ENCODE measurements around the gene CTNS.
A peak's percentile ranks its signal among the peaks of the same experiment; 100 is the strongest.

Gene CTNS

DNA sequence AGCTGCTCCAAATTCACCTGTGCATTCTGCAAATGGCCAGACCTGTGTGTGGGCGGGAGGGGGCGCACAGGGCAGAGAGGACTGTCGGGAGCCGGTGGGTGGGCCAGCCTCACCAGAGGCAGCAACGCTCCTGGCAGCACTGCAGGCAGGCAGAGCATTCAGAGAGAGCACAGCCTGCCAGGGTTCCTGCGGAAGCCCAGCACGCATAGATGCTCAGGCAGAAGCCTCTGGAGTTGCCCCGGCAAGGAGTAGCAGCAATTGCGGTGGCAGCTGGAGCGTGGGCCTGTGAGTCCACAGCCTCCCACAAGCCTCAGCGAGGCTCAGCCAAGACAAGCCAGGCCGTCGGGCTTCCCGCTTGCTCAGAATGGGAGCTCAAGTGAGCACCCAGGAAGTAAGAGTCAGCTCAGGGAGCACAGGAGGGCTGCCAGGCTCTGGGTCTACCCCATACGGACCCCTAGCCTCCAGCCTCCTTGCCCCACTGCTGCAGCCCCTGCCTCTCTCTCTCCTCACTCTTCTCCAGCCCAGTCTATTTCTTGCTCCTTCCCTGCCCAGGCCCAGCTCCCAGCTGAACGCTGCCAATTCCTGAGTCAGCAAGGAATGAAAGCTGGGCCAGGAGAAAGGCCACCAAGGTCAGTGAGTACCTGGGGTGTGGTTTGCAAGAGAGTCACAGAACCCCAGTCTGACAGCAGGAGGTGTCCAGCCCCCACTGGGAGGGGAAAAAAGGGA is 41.7 kb downstream of the CTNS start:
- peak in 8 of 42 donors; percentile 38 to 68 (median 54) for DNase-seq
- intact Hi-C loops (cut with DNase I), result no loop called here

DNA sequence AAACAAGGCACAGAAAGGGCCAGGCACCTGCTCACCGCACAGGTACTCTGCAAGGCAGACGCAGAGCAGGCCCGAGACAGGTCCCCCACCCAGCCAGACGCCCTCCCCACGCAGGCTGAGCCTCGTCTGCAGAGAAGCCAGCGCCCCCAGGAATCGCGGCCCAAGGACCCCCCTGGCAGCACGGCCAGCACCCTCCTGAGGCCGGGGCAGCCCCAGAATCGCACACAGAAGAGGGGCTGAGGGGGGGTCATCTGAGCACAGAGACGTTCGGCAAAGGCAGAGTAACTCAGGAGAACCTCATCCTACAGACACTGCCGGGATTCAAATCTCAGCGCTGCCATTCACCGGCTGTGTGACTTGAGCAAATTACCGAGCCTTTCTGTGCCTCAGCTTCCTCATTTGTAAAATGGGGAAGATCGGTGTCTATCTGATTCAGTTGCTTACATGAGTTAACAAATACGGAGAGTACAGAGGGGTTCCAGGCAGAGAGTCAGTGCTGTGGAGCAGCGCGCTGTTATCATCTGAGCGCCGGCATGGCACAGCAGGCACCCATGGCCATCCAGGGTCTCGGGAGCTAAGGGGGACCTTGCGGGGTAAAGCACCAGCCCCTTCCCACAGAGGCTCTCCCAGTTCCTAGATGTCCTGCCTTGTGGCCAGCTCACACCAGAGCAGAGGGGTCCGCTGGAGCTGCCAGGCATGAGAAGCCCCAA is 42.4 kb downstream of the CTNS start:
- intact Hi-C loops (cut with DNase I), result no loop called here
- no peak for DNase-seq

DNA sequence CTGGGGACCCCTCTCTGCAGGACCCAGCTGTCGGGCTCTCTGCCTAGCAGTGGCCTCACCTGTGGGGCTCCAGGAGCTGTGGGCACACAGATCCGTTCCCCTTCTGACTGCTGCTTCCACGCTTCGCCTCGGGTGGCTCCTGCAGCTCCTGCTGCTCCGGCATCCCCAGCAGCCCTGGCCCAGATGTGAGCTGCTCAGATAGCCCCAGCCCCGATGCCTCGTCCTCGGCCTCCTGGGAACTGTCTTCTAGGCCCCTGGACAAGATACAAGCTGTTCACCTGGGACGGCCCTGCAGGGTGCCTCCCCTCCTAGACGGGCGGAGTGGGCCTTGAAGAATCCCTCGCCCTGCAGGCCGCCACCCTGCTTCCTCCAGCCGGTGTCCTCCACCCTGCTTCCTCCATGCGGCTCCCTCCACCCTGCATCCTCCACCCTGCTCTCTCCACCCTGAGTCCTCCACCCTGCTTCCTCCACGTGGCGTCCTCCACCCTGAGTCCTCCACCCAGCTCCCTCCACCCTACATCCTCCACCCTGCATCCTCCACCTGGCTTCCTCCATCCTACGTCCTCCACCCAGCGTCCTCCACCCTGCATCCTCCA is 43.1 kb downstream of the CTNS start:
- intact Hi-C loops (cut with DNase I), result no loop called here
- no peak for DNase-seq

DNA sequence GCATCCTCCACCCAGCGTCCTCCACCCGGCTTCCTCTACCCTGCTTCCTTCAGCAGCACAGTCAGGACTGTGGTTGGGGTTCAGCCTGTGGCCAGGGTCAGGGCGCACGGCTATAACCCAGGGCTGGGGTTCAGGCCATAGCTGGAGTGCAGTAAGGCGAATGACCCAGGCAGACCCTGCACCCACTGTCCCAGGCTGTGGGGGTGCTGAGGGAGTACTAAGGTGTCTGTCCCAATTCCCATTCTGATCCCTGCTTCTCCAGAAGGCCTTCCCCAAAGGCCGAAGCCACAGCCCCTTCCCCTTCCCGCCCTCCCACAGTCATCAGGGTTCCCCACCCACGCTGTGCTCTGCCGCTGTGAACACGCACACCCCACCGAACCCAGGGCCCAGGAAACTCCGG is 44.5 kb downstream of the CTNS start:
- peak in 1 of 42 donors; percentile 18 for DNase-seq
- intact Hi-C loops (cut with DNase I), result no loop called here

DNA sequence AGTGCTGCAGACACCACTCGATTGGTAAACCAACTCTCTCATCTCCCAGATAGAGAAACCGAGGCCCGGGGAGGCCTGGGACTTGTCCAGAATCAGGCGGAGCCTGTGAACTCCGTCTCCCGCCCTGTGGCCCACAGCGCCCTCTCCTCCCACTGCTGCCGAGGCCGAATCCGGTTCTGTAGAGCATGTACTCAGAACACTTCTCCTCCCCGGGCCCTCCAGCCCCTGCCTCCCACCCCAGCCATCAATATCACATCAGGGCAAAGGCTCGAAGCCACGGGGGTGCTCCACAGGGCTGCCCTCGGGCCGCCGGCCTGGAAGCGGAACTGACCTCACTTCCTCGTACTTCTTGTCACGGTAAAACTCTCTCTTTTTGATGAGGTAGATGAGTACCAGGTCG is 45.0 kb downstream of the CTNS start:
- intact Hi-C loops (cut with DNase I), result no loop called here
- DNase-seq, result no peak

DNA sequence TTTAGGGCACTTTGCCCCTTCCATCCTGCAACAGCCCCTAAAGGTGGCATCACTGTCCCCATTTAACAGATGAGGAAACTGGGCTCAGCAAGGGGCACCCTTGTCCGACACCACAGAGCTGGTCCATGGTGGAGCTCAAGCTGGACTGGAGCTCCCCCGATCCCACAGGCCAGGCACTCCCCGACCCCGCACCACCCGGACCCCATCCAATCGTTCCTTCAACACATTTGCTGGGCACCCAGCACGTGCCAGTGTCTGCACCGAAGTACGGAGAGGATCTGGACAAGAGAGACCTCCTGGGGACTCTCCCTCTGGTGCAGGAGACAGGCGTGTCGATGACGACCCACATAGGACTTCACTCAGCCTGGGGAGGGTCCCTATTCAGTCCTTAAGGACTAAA is 45.5 kb downstream of the CTNS start:
- no peak for DNase-seq
- intact Hi-C loops (cut with DNase I), result no loop called here

DNA sequence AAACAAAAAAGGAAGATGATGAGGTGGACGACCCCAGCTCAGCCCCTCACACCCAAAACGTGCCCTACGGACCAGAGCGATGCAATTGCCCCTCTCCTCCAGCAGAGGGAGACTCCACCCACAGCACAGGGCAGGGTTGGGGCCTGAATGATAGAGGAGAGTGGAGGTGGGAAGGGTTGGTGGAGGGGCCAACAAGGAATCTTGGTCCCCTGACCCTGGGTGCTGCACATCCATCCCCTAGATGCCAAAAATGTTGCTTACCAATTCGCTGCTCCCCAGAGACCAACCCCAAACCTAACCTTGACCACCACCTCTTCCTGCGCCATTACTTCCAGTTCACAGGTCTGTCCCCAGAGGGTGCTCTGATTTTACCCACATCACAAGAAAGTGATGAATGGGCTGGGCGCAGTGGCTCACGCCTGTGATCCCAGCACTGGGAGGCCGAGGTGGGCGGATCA is 46.5 kb downstream of the CTNS start:
- intact Hi-C loops (cut with DNase I), result no loop called here

DNA sequence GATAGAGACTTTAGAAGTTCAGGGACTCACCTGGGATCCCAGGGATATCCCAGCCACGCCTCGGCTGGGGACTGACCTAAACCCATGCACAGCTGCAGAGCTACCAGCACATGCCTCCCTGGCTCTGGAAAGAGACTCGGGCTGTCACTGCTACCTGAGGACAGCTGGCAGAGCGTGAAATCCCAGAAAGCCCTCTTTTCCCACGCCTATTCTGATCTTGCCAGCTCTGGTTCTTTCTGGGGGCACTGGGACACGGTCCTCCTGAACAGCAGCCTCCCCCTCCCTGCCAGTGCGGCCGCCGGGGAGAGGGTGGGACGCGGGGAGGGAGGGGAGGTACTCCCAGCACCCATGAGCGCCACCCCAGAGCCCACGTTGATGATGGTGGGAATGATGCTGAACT is 48.6 kb downstream of the CTNS start:
- no peak for DNase-seq
- intact Hi-C loops (cut with DNase I), result no loop called here

More for the DNA sequence above, 46.5 kb downstream of the CTNS start:
- peak in 10 of 42 donors; percentile 32 to 72 (median 45) for DNase-seq

DNA sequence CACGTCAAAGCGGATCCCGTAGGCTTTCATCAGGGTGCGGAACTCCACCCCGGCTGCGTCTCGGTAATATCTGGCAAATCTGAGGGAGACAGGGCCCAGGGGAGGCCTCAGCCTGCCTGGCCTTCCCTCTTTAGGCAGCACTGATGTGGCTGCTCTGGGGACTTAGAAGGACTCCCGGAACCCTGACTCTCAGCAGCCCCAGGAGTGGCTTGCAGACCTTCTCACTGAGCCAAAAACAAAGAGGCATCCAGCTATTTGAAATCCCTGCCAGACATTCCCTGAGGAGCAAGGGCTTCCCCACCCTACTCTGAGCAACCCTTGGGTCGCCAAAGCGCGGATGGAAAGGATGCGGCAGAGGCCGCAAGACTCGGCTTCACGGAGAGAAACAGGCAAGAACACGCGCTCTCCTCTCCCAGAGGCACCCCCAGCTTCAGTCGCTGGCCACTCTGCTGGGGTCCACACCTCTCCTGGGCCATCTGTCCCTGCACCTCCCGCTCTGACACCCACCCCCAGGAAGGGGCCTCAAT is 51.5 kb downstream of the CTNS start:
- peak in 12 of 42 donors; percentile 20 to 76 (median 42) for DNase-seq
- intact Hi-C loops (cut with DNase I), result no loop called here

DNA sequence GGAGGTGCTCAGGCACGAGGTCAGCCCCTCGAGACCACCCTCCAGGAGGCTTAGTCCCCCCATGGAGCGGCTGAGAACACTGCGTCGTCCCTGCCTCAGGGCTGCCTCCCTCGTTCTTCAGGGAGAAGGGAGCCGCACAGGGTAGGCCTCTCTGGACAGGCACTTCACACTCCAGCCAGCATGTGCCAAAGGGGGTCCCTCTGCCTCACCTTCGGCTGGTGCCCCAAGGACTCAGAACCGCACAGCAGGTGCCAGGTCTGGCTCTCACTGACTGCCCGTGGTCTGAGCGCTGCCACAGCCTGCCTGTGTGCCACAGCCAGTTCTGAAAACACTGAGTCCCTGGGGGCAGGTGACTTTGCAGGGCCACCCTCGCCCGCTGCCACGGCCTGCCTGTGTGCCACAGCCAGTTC is 52.3 kb downstream of the CTNS start:
- DNase-seq, result no peak
- intact Hi-C loops (cut with DNase I), result no loop called here

DNA sequence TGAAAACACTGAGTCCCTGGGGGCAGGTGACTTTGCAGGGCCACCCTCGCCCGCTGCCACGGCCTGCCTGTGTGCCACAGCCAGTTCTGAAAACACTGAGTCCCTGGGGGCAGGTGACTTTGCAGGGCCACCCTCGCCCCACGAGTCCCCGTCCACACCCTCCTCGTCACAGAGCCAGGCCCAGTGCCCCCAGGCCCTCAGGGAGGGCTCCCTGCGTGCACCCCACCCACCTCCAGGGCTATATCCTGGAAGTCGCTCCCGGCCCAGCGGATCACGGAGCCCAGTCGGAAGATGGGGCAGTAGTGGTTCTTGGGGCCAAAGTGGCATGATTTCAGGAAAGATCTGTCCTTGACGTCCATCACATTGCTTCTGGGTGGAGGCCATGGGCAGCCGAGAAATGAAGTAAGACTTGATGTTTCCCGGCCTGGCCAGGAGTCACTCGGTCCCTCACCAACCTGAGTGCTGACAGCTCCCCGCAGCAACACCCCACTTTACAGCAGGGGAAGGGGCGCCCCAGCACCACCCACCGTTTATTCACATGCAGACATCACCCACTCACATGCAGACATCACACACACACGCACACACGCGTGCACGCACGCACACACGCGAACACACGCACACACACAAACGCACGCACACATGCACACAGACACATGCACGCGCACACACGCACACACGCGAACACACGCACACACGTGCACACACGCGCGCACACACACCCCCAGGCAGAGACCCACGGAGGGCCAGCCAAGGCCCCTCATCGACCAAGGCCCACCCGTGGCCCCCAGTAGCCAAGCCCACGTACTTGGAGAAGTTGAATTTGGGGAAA is 52.9 kb downstream of the CTNS start:
- intact Hi-C loops (cut with DNase I), result no loop called here

DNA sequence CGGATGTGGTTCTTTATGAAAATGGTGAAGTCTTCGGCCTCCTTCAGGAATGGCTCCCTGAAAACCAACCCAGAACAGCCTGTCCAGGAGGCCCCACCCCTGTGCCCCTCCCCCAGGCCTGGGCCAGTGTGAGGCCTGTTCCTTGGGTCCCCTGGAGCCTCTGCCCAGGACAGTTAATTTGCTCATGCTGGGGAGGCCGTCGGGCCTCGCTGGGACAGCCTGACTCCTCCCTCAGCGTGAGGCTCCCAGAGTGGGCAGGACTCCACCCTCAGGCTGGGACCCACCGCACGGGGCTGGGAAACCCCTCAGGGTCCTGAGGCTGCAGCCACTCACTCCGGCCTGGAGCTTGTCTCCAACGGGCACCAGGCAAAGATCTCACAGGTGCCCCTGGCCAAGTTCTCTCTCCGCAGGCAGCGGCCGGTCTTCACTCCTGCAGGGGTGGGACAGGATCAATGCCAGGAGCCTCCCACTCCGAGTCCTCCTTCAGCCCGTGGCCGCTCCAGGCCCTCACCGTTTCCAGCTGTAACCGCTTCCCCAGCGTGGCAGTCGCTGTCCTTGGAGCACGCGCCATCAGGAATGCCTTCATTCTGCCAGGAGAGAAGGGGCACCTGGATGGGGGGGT is 53.6 kb downstream of the CTNS start:
- no peak for DNase-seq
- intact Hi-C loops (cut with DNase I), result no loop called here

More for the DNA sequence above, 52.9 kb downstream of the CTNS start:
- no peak for DNase-seq

DNA sequence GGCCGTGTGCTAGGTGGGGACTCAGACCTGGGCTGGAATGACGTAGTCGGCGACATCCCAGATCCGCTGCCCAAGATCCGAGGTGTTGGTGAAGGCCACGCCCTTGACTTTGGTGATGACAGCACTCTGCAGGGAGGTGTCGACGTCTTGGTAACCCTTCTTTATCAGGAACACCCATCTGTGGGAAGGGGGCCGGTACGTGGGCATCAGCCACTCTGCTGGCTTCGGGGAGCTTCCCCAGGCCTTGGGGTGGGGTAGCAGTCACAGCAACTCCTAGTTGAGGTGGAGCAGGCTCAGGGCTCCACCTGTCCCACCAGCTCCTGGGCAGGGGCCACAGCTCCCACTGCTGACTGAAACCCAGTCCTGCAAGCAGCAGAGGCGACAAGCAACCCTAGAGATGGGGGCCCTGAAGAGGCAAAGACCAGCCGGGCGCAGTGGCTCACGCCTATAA is 55.1 kb downstream of the CTNS start:
- intact Hi-C loops (cut with DNase I), result no loop called here
- no peak for DNase-seq

DNA sequence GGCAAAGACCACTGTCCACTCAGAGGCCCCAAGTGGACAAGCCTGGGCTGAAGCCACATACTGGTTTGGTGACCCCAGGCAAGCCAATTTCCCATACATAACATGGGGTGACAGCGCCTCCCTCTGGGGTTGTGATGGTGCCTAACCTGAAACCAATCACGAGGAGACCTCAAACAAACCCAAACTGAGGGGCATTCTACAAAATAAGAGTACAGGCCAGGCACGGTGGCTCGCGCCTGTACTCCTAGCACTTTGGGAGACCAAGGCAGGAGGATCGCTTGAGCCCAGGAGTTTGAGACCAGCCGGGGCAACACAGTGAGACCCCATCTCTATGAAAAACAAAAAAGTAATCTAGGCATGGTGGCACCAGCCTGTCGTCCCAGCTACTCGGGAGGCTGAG is 55.8 kb downstream of the CTNS start:
- intact Hi-C loops (cut with DNase I), result no loop called here

DNA sequence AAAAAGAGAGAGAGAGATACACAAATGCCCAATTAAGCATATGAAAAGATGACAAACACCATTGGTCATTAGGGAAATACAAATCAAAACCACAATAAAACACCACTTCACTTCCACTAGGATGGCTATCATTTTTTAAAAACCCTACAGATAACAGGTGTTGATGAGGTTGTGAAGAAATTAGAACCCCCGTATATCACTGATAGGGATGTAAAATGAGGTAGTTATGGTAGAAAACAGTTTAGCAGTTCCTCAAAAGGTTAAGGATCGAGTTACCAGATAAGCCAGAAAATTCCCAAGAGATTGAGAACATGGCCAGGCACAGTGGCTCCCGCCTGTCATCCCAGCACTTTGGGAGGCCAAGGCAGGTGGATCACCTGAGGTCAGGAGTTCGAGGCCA is 56.6 kb downstream of the CTNS start:
- intact Hi-C loops (cut with DNase I), result no loop called here
- no peak for DNase-seq

More for the DNA sequence above, 55.8 kb downstream of the CTNS start:
- DNase-seq, result peak in 1 of 42 donors; percentile 51

DNA sequence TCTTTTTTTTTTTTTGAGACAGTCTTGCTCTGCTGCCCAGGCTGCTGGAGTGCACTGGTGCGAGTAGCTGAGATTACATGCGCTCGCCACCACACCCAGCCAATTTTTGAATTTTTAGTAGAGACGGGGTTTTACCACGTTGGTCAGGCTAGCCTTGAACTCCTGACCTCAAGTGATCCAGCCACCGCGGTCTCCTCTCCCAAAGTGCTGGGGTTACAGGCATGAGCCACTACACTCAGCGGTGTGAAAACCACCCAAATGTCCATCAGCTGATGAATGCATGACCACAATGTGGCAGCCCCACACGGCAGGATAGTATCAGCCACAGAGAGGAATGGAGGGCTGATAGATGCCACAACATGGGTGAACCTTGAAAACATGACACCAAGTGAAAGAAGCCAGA is 57.3 kb downstream of the CTNS start:
- intact Hi-C loops (cut with DNase I), result no loop called here
- no peak for DNase-seq

DNA sequence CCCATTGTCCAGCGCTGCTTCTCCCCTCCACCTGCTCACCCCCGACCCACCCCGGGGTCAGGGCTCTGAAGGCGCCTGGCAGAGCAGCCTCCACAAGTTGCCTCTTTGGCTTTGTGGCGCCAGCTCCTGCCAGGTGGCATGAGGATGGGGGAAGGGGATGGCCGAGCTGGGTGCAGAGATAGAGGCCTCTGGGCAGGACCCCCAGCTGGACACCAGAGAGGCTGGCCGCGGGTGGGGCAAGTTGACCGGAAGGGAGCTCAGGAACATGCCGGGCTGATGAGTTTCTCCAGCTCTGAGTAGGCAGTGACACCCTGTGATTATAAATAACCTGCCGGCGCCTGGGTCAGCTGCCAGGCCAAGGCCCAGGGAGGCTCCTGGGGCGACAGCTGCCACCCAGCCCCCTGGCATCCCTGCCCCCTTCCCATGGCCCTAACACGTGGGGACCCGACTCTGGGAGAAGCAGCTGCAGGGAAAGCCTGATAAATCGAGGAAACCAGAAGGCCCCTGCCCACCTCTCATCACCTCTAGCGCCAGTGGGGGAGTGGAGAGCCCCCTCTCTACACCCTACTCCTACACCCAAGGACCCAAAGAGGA is 58.7 kb downstream of the CTNS start:
- peak in 1 of 42 donors; percentile 13 for DNase-seq
- intact Hi-C loops (cut with DNase I), result no loop called here

DNA sequence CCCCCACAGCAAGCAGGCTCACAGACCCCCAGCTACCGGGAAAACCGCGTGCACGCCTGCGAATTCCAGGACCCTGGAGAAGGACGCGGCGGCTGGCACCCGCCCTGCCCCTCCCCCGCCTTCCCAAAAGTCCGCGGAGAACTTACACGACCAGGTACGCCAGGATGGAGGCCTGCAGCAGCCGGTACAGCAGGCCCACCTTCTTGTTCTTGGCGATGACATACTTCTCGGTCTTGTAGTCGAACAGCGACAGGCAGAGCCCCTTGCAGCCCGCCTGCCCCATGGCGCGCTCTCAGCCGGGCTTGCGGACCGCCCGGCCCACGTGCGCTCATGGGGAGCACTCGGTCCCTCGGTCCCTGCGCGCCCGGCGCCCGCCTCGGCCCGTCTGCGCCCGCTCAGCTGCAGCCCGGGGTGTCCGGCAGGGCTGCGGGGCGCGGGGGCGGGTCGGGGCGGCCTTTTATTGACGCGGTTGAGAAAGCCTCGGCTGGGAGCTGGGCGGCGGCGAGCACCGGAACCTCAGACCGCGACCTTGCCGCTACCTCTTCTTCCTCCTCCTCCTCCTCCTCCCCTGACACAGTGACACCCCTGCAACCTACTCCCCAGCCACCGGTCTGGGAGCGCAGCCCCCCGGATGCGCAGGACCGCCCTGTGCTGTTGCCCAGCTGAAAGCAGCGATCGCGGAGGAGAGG is 59.3 kb downstream of the CTNS start, which contains the start of gene P2RX5:
Gene P2RX5, minus strand, starts transcription at position 433 of the 689 bp plus-strand sequence. Its CDS starts 150 bp downstream, at position 283.
- intact Hi-C loops (cut with DNase I), result no loop called here
- peak in 17 of 42 donors; percentile 14 to 50 (median 30) for DNase-seq

Data from head of caudate nucleus (tissue), 42 donors.